ENCODE data around the gene NMRK1. TPM values are rescaled to one million over a fixed set of nuclear protein-coding genes. Genes with fewer than 3 reads are reported as not detected.

The NMRK1 gene
- total RNA-seq, 2 experiments from 2014 or later: 17.0 to 33.2 TPM

DNA sequence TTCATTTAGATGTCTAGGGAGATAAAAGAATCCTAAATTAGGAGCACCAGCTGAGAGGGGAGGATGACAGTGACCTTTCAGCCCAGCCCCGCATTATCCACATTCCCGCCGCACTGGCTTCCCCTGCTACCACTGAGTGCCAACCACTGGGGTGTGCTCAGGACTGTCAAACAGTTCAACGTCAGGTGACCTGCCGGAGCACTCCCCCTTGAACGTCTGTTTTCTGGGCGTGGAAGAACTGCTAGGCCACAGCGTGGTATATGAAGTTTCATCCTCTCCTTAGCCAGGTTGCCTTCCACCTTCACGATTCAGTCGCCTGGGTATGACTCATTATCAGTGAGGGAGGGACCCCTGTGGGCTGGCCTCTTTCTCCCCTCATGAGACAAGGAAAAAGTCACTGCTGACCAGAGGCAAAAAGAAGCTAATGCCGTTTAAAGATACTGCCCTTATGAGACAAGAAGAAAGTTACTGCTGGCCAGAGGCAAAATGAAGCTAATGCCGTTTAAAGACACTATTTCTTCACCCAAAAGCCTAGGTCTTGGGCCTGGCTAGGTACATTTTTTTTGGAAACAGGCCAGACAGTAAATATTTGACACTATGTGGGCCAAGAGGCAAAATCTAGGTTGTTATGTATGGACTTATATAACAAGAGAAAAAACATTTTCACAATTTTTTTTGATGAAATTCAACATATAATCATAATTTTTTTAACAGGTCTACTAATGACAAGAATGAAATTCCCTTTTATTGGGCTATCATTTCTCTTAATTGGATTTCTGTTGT lies 4.6 kb downstream of the NMRK1 start:
- Histone ChIP-seq H3K9me2 (ENCODE audit: insufficient read depth, low read length) (no peaks in the 10 kb centered on the region), H3K9me3 (ENCODE audit: low read length) (no peaks in the 10 kb centered on the region), H3K4me2 (ENCODE audit: low read length) (no peak overlapping the region), H3K4me3 (ENCODE audit: low read depth, low read length, poor library complexity, severe bottlenecking) (no peak overlapping the region), H3K27ac (ENCODE audit: low read depth, low read length, poor library complexity, severe bottlenecking) (no peak overlapping the region), H4K20me1 (ENCODE audit: insufficient read depth, low read length) (no peaks in the 10 kb centered on the region), H3K36me3 (ENCODE audit: insufficient read depth, low read length) (peaks cover 22% of the 10 kb centered on the region), H3K79me2 (ENCODE audit: insufficient read depth, low read depth, low read length) (peaks cover 32% of the 10 kb centered on the region), H3K4me1 (ENCODE audit: insufficient read depth, low read length, poor library complexity, severe bottlenecking) (peaks cover 24% of the 10 kb centered on the region), H2AFZ (ENCODE audit: low read length) (no peak overlapping the region)
- TF ChIP-seq EZH2phosphoT487 (IDR thresholded peaks at IDR 0.05; ENCODE audit: borderline replicate concordance, low read depth, low read length): no peak
- TF ChIP-seq, protein P1, sequence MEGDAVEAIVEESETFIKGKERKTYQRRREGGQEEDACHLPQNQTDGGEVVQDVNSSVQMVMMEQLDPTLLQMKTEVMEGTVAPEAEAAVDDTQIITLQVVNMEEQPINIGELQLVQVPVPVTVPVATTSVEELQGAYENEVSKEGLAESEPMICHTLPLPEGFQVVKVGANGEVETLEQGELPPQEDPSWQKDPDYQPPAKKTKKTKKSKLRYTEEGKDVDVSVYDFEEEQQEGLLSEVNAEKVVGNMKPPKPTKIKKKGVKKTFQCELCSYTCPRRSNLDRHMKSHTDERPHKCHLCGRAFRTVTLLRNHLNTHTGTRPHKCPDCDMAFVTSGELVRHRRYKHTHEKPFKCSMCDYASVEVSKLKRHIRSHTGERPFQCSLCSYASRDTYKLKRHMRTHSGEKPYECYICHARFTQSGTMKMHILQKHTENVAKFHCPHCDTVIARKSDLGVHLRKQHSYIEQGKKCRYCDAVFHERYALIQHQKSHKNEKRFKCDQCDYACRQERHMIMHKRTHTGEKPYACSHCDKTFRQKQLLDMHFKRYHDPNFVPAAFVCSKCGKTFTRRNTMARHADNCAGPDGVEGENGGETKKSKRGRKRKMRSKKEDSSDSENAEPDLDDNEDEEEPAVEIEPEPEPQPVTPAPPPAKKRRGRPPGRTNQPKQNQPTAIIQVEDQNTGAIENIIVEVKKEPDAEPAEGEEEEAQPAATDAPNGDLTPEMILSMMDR (conservative IDR thresholded peaks at IDR 0.05; ENCODE audit: low read length): no peak
- CTCF ChIA-PET (ENCODE audit: unreplicated experiment): interaction anchor here (0.6 to 1.2 kb wide), 2 partner anchors 20 to 55 kb away, joined by 3 to 6 read pairs; no protein-coding TSS in a partner anchor
- BruUV-seq (replicated peaks): no TSS peak
- intact Hi-C loops (cut with micrococcal nuclease; ENCODE audit: unreplicated experiment): no loop called here
- DNase-seq (ENCODE audit: low spot score): no peak
- POLR2A ChIA-PET: interaction anchor here (0.6 to 1.2 kb wide), 4 partner anchors 56 to 334 kb away, joined by 3 to 4 read pairs (median 4); partner anchors contain the start of gene CARNMT1

DNA sequence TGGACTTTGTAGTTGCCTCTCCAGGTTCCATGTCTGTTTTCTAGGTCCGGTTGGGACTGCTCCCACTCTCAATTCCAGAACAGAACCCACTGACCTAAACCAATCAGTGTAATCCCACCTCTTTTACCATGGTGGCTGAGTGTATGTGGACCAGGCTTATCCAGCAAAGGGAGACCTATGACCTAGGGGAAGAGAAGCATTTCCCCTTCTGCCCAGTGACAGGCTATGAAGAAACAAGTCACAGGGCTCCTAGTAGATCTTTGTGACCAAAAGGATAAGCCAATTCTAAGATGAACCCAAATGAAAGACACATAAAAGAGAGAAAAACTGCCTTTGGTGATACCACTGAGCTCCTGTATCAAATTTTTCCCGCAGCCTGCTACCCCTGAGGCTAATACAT lies 6.3 kb downstream of the NMRK1 start:
- no peak overlapping the region for H2AFZ ChIP-seq (ENCODE audit: low read length)
- H4K20me1 ChIP-seq (ENCODE audit: insufficient read depth, low read length): no peaks in the 10 kb centered on the region
- peaks cover 22% of the 10 kb centered on the region for H3K36me3 ChIP-seq (ENCODE audit: insufficient read depth, low read length)
- H3K79me2 ChIP-seq (ENCODE audit: insufficient read depth, low read depth, low read length): peaks cover 21% of the 10 kb centered on the region
- no peak overlapping the region for H3K27ac ChIP-seq (ENCODE audit: low read depth, low read length, poor library complexity, severe bottlenecking)
- CTCF ChIA-PET (ENCODE audit: unreplicated experiment): no interaction called here
- peaks cover 21% of the 10 kb centered on the region for H3K4me1 ChIP-seq (ENCODE audit: insufficient read depth, low read length, poor library complexity, severe bottlenecking)
- no peaks in the 10 kb centered on the region for H3K9me2 ChIP-seq (ENCODE audit: insufficient read depth, low read length)
- no peaks in the 10 kb centered on the region for H3K9me3 ChIP-seq (ENCODE audit: low read length)
- no peak for DNase-seq (ENCODE audit: low spot score)
- no peak overlapping the region for H3K4me2 ChIP-seq (ENCODE audit: low read length)
- no TSS peak for BruUV-seq (replicated peaks)
- no peak overlapping the region for H3K4me3 ChIP-seq (ENCODE audit: low read depth, low read length, poor library complexity, severe bottlenecking)
- intact Hi-C loops (cut with micrococcal nuclease; ENCODE audit: unreplicated experiment): no loop called here
- POLR2A ChIA-PET: no interaction called here
- TF ChIP-seq EZH2phosphoT487 (IDR thresholded peaks at IDR 0.05; ENCODE audit: borderline replicate concordance, low read depth, low read length): no peak
- TF ChIP-seq, protein P1 (conservative IDR thresholded peaks at IDR 0.05; ENCODE audit: low read length): no peak

DNA sequence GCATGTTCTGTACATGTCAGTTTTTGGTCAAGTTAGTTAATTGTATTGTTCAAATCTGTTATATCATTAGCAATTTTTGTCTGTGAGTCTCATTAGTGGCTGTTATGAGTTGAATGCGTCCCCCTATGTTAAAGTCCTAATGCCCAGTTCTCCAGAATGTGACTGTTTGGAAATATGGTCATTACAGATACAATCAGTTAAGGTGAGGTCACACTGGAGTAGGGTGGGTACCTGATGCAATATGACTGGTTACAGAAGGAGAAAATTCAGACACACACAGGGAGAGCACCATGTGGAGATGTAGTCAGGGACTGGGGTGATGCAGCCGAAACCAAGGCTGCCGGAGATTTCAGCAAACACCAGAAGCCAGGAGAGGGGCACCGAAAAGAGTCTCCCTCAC lies 15.1 kb downstream of the NMRK1 start:
- TF ChIP-seq, protein P1 (conservative IDR thresholded peaks at IDR 0.05; ENCODE audit: low read length): no peak
- no peak for TF ChIP-seq EZH2phosphoT487 (IDR thresholded peaks at IDR 0.05; ENCODE audit: borderline replicate concordance, low read depth, low read length)
- Histone ChIP-seq H3K36me3 (ENCODE audit: insufficient read depth, low read length) (peaks cover 6% of the 10 kb centered on the region; the same call in 1 of the 2 replicates), H2AFZ (ENCODE audit: low read length) (no peak overlapping the region), H3K4me1 (ENCODE audit: insufficient read depth, low read length, poor library complexity, severe bottlenecking) (peaks cover 13% of the 10 kb centered on the region), H3K9me2 (ENCODE audit: insufficient read depth, low read length) (no peaks in the 10 kb centered on the region), H4K20me1 (ENCODE audit: insufficient read depth, low read length) (no peaks in the 10 kb centered on the region), H3K9me3 (ENCODE audit: low read length) (no peaks in the 10 kb centered on the region), H3K4me2 (ENCODE audit: low read length) (no peak overlapping the region), H3K27ac (ENCODE audit: low read depth, low read length, poor library complexity, severe bottlenecking) (no peak overlapping the region), H3K4me3 (ENCODE audit: low read depth, low read length, poor library complexity, severe bottlenecking) (no peak overlapping the region), H3K79me2 (ENCODE audit: insufficient read depth, low read depth, low read length) (no peaks in the 10 kb centered on the region)
- BruUV-seq (replicated peaks): no TSS peak
- intact Hi-C loops (cut with micrococcal nuclease; ENCODE audit: unreplicated experiment): no loop called here
- DNase-seq (ENCODE audit: low spot score): no peak
- POLR2A ChIA-PET: interaction anchor here (0.6 kb wide), 1 partner anchor 111 kb away, joined by 4 read pairs; no protein-coding TSS in a partner anchor
- CTCF ChIA-PET (ENCODE audit: unreplicated experiment): interaction anchor here (1.3 kb wide), 1 partner anchor 47 kb away, joined by 4 read pairs; no protein-coding TSS in a partner anchor
